ENCODE results near the gene GAL3ST2. TPM values are rescaled to one million over a fixed set of nuclear protein-coding genes. Genes with fewer than 3 reads are reported as not detected.

Gene GAL3ST2
- total RNA-seq, 4 donors from 2014 or later = 1.6 TPM; not detected in 3

GRCh38 chr2:241846406-241846805 is 69.8 kb downstream of the GAL3ST2 start:
- DNase-seq = no peak
- H3K9me3 ChIP-seq = no peaks in the 10 kb centered on the region
- intact Hi-C loops (cut with DNase I; ENCODE audit: low total_unique reads) (no loop called here), in situ Hi-C loops (cut with MboI; ENCODE audit: low sequenced_read_pairs in 4 of 4) (no loop called here)
- no peak overlapping the region for H3K27ac ChIP-seq
- TF ChIP-seq POLR2A (IDR thresholded peaks at IDR 0.05) = no peak
- TF ChIP-seq, protein P1, sequence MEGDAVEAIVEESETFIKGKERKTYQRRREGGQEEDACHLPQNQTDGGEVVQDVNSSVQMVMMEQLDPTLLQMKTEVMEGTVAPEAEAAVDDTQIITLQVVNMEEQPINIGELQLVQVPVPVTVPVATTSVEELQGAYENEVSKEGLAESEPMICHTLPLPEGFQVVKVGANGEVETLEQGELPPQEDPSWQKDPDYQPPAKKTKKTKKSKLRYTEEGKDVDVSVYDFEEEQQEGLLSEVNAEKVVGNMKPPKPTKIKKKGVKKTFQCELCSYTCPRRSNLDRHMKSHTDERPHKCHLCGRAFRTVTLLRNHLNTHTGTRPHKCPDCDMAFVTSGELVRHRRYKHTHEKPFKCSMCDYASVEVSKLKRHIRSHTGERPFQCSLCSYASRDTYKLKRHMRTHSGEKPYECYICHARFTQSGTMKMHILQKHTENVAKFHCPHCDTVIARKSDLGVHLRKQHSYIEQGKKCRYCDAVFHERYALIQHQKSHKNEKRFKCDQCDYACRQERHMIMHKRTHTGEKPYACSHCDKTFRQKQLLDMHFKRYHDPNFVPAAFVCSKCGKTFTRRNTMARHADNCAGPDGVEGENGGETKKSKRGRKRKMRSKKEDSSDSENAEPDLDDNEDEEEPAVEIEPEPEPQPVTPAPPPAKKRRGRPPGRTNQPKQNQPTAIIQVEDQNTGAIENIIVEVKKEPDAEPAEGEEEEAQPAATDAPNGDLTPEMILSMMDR (IDR thresholded peaks at IDR 0.05 in 4 of 5, conservative IDR thresholded peaks at IDR 0.05 in 1 of 5) = no peak
- H3K36me3 ChIP-seq = no peaks in the 10 kb centered on the region
- ATAC-seq = no peak
- peaks cover 0 to 4% (median 3%) of the 10 kb centered on the region in 3 donors for H3K27me3 ChIP-seq
- H3K4me1 ChIP-seq = no peaks in the 10 kb centered on the region
- no peak overlapping the region for H3K4me3 ChIP-seq

DNA sequence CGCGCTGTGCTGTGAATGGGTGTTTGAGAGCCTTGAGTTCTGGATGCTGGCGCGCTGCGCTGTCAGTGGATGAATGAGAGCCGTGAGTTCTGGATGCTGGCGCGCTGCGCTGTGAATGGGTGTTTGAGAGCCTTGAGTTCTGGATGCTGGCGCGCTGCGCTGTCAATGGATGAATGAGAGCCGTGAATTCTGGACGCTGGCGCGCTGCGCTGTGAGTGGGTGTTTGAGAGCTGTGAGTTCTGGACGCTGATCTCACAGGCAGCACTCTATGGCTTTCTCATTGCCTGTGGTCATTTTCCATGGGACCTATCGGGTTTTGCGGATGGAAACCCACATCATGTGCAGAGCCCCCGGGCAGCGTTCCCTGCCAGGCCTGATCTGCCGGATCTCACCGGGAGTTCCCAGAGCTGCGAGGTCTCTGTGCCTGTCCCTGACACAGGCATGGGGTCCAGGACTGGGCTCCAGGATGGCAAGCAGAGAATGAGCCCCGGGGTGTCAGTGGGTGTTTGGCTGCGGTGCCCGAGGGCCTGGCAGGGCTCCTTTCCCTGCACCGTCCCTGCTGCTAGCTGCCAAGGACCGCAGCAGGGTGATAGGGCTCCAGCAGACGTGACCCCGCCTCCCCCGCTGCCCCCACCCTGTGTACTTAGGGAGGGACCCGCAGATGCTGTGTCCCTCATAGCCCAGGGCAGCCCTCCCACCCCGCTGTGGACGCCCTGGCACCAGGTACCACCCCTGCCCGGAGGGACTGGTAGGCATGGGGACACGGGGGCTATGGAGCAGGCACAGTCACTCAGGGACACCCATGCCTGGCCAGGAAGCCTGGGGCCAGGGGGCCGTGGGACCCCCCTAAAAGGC is 72.4 kb downstream of the GAL3ST2 start:
- ATAC-seq (no peak), DNase-seq (no peak)
- in situ Hi-C loops (cut with MboI; ENCODE audit: low sequenced_read_pairs in 4 of 4) = no loop called here
- no peaks in the 10 kb centered on the region for H3K36me3 ChIP-seq
- no peaks in the 10 kb centered on the region for H3K9me3 ChIP-seq
- intact Hi-C loops (cut with DNase I; ENCODE audit: low total_unique reads) = no loop called here
- no peak overlapping the region for H3K27ac ChIP-seq
- H3K4me1 ChIP-seq = no peaks in the 10 kb centered on the region
- H3K4me3 ChIP-seq = no peak overlapping the region
- peaks cover 0 to 4% (median 3%) of the 10 kb centered on the region in 3 donors for H3K27me3 ChIP-seq
- TF ChIP-seq, protein P1 (IDR thresholded peaks at IDR 0.05 in 4 of 5, conservative IDR thresholded peaks at IDR 0.05 in 1 of 5) = no peak
- no peak for TF ChIP-seq POLR2A (IDR thresholded peaks at IDR 0.05)

GRCh38 chr2:241849616-241850543 is 73.3 kb downstream of the GAL3ST2 start:
- Histone ChIP-seq H3K36me3 (no peaks in the 10 kb centered on the region), H3K27ac (no peak overlapping the region), H3K4me1 (no peaks in the 10 kb centered on the region), H3K4me3 (no peak overlapping the region), H3K27me3 (peaks cover 0 to 4% (median 3%) of the 10 kb centered on the region in 3 donors), H3K9me3 (no peaks in the 10 kb centered on the region)
- in situ Hi-C loops (cut with MboI; ENCODE audit: low sequenced_read_pairs in 4 of 4) (no loop called here), intact Hi-C loops (cut with DNase I; ENCODE audit: low total_unique reads) (no loop called here)
- no peak for ATAC-seq
- DNase-seq = no peak
- no peak for TF ChIP-seq POLR2A (IDR thresholded peaks at IDR 0.05)

DNA sequence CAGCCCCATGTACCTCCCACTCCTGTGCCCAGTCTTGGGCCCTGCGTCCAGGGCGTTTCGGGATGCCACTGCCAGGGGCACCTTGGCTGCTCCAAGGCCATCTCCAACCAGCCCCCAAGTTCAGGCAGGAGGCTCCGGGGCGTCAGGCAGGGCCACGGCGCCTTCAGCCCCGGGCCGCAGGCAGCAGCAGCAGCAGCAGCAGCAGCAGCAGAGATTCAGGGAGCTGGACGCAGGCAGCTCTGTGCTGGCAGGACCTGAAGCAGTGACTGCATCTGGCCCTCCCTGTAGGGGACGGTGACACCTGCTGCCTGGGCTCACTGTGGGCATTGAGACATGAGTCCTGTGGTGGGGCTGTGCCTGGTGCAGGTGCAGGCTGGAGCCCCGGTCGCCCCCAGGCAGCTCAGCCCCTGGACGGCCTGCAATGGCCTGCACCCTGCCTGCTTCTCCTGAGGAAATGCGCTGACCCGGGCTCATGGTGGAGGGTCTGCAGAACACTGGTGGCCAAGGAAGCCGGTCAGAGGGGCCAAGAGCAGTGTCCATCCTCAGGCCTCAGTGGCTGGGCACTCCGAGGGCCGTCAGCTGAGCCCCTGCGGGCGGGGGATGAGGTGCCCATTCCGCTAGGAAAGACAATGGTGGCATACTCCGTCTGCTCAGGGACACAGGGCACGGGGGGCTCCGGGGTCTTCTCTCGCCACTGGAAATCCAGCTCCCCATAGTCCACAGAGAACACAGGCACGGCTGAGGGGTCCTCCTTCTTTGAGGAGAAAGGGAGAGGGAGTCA is 74.1 kb downstream of the GAL3ST2 start:
- intact Hi-C loops (cut with DNase I; ENCODE audit: low total_unique reads) = no loop called here
- DNase-seq = no peak
- Histone ChIP-seq H3K4me3 (no peak overlapping the region), H3K27ac (no peak overlapping the region), H3K36me3 (no peaks in the 10 kb centered on the region), H3K27me3 (peaks cover 0 to 4% (median 3%) of the 10 kb centered on the region in 3 donors), H3K4me1 (no peaks in the 10 kb centered on the region), H3K9me3 (no peaks in the 10 kb centered on the region)
- no peak for ATAC-seq
- no peak for TF ChIP-seq POLR2A (IDR thresholded peaks at IDR 0.05)
- TF ChIP-seq, protein P1 (IDR thresholded peaks at IDR 0.05 in 4 of 5, conservative IDR thresholded peaks at IDR 0.05 in 1 of 5) = no peak
- in situ Hi-C loops (cut with MboI; ENCODE audit: low sequenced_read_pairs in 4 of 4) = no loop called here

Measured in gastrocnemius medialis (tissue), 4 donors.